TTC549 (cell line): ENCODE measurements around the gene CSF1.
"Not testable (repeated sequence)": the region's sequence is repeated elsewhere in the genome, so short reads cannot be mapped to it uniquely, and the experiment has no call there.

Experiments
- FAIRE-seq: peaks from 2 replicates; lab custom pipeline; 2012; peaks lifted over from hg19 to GRCh38; lab: Jason Lieb, UNC

CSF1 gene

GRCh38 chr1:109920391-109920790 lies 9.7 kb downstream of the CSF1 start:
- FAIRE-seq, result not testable (repeated sequence)

- FAIRE-seq, result no peak
These were observed 11.7 kb downstream of the CSF1 start for GRCh38 chr1:109922326-109922725.

- FAIRE-seq, result no peak
These were observed 12.7 kb downstream of the CSF1 start for GRCh38 chr1:109923131-109923945.

- FAIRE-seq, result no peak
These were observed 13.3 kb downstream of the CSF1 start for GRCh38 chr1:109923946-109924275.

- FAIRE-seq, result no peak
These were observed 13.7 kb downstream of the CSF1 start for GRCh38 chr1:109924316-109924715.

GRCh38 chr1:109925159-109925990 lies 14.7 kb downstream of the CSF1 start:
- no peak for FAIRE-seq

GRCh38 chr1:109926662-109927300 lies 16.1 kb downstream of the CSF1 start:
- no peak for FAIRE-seq

- no peak for FAIRE-seq
These were observed 16.7 kb downstream of the CSF1 start for GRCh38 chr1:109927356-109927755.

GRCh38 chr1:109927911-109928321 lies 17.3 kb downstream of the CSF1 start:
- no peak for FAIRE-seq

GRCh38 chr1:109928591-109929111 lies 18.0 kb downstream of the CSF1 start:
- FAIRE-seq, result no peak

GRCh38 chr1:109929170-109929569 lies 18.5 kb downstream of the CSF1 start:
- FAIRE-seq, result no peak

- FAIRE-seq, result no peak
These were observed 19.1 kb downstream of the CSF1 start for GRCh38 chr1:109929588-109930251.

- no peak for FAIRE-seq
These were observed 19.8 kb downstream of the CSF1 start for GRCh38 chr1:109930252-109930993.

- FAIRE-seq, result peak; percentile 7
These were observed 20.6 kb downstream of the CSF1 start for GRCh38 chr1:109931189-109931731.

- FAIRE-seq, result no peak
These were observed 21.4 kb downstream of the CSF1 start for GRCh38 chr1:109931911-109932636.

GRCh38 chr1:109932679-109933078 lies 22.0 kb downstream of the CSF1 start:
- no peak for FAIRE-seq

- FAIRE-seq, result no peak
These were observed 23.4 kb downstream of the CSF1 start for GRCh38 chr1:109933856-109934711.

GRCh38 chr1:109935451-109935900 lies 24.8 kb downstream of the CSF1 start:
- FAIRE-seq, result no peak

- no peak for FAIRE-seq
These were observed 27.1 kb downstream of the CSF1 start for GRCh38 chr1:109937738-109938137.
